ENCODE measurements around the gene HINFP.

- no peak for TF ChIP-seq CTCF (IDR thresholded peaks at IDR 0.05)
- no peak for TF ChIP-seq POLR2A (IDR thresholded peaks at IDR 0.05)
Measured at GRCh38 chr11:119118227-119118626, 3.2 kb upstream of the HINFP start.
